GM12878 (cell line): ENCODE results near the gene DMD. TPM values are rescaled to one million over a fixed set of nuclear protein-coding genes. Genes with fewer than 3 reads are reported as not detected.

Experiments used
- ATAC-seq: fragments of 200-7000 bp; cut with Tn5 transposase; 3 replicates; pipeline ENCODE4 v1.9.1; 2020; ENCODE audit warnings: mild to moderate bottlenecking, moderate library complexity
- BruUV-seq: library from RNA; stranded (reverse); fragments of 400-500 nt; replicated peaks from 2 replicates; lab custom pipeline; 2021; lab: Mats Ljungman, UMichigan
- CTCF ChIA-PET: fragments of 300-600 bp; sonication (Branson Sonifier 250); formaldehyde crosslinking; extraction: SDS; loops from one replicate; lab custom pipeline; 2021; ENCODE audit warnings: inconsistent platforms; lab: Yijun Ruan, JAX
- POLR2A ChIA-PET: fragments of 350-600 bp; formaldehyde crosslinking; extraction: SDS; loops from one replicate; lab custom pipeline; 2021; ENCODE audit warnings: inconsistent platforms; lab: Charles Lee
- RAD21 ChIA-PET: fragments of 300-600 bp; sonication (Branson Sonifier 250); formaldehyde crosslinking; loops from one replicate; lab custom pipeline; 2023; ENCODE audit warnings: antibody characterized with exemption; ENCODE audit not compliant: unreplicated experiment; lab: Charles Lee
- SMC1A ChIA-PET: fragments of 300-600 bp; sonication (Branson Sonifier 250); formaldehyde crosslinking; loops from one replicate; lab custom pipeline; 2023; ENCODE audit not compliant: unreplicated experiment, uncharacterized antibody; lab: Charles Lee
- DNase-seq: peaks from one replicate; pipeline ENCODE4 v3.0.0-alpha.2; 2011; ENCODE audit warnings: low read depth, low spot score
- FAIRE-seq: peaks from 3 replicates; lab custom pipeline; 2011; peaks lifted over from hg19 to GRCh38; lab: Jason Lieb, UNC
- H2AFZ ChIP-seq: 2 replicates; pipeline ENCODE4 v1.6.0; 2011; ENCODE audit warnings: low read depth, low read length, control low read depth; ENCODE audit not compliant: control insufficient read depth
- H3K27ac ChIP-seq: 2 replicates; pipeline ENCODE4 v1.5.1; 2011; ENCODE audit warnings: control low read depth; ENCODE audit not compliant: control insufficient read depth, insufficient read depth
- H3K27me3 ChIP-seq, 2 experiments: replicated peaks in 1 of 2; 2 replicates each; pipeline versions ENCODE4 v1.6.0 to v1.6.1; 2011; ENCODE audit warnings: low read length in 1 of 2; ENCODE audit not compliant: control insufficient read depth in 2 of 2, insufficient read depth in 2 of 2
- H3K36me3 ChIP-seq, 2 experiments: 2 replicates each; pipeline ENCODE4 v1.5.1; 2011; ENCODE audit warnings: low read length in 1 of 2; ENCODE audit not compliant: control insufficient read depth in 2 of 2, insufficient read depth in 2 of 2
- H3K4me1 ChIP-seq: 2 replicates; pipeline ENCODE4 v1.6.1; 2011; ENCODE audit warnings: mild to moderate bottlenecking, low read length, moderate library complexity, mixed read lengths; ENCODE audit not compliant: control insufficient read depth, insufficient read depth
- H3K4me2 ChIP-seq: 2 replicates; pipeline ENCODE4 v1.6.0; 2011; ENCODE audit warnings: control low read depth; ENCODE audit not compliant: control insufficient read depth, insufficient read depth
- H3K4me3 ChIP-seq: fragments of 200-600 bp; sonication (generic); 2 replicates; pipeline ENCODE4 v1.5.1; 2016
- H3K79me2 ChIP-seq: 2 replicates; pipeline ENCODE4 v1.6.0; 2011; ENCODE audit warnings: low read length; ENCODE audit not compliant: control insufficient read depth, insufficient read depth
- H3K9ac ChIP-seq: 2 replicates; pipeline ENCODE4 v1.8.0; 2011; ENCODE audit warnings: low read length, control low read depth, mixed read lengths; ENCODE audit not compliant: control insufficient read depth, insufficient read depth
- H3K9me3 ChIP-seq: replicated peaks from 3 replicates; pipeline ENCODE4 v1.5.1; 2011; ENCODE audit warnings: mild to moderate bottlenecking, low read length; ENCODE audit not compliant: control insufficient read depth, insufficient read depth
- H4K20me1 ChIP-seq: 2 replicates; pipeline ENCODE4 v1.6.0; 2011; ENCODE audit not compliant: control insufficient read depth, insufficient read depth
- BACH1 ChIP-seq: fragments of 450-650 bp; IDR thresholded peaks from 2 replicates; pipeline ENCODE4 v1.6.1; 2017; ENCODE audit warnings: mild to moderate bottlenecking, borderline replicate concordance
- FOXK2 ChIP-seq: fragments of 450-650 bp; IDR thresholded peaks from 2 replicates; pipeline ENCODE4 v1.6.1; 2017; ENCODE audit warnings: mild to moderate bottlenecking, moderate library complexity
- SPI1 ChIP-seq: IDR thresholded peaks from 2 replicates; pipeline ENCODE4 v1.6.1; 2011; ENCODE audit warnings: low read depth, mild to moderate bottlenecking, low read length, moderate library complexity, borderline replicate concordance; ENCODE audit not compliant: insufficient read depth
- WGBS: methylation state at CpG from one replicate; pipeline ENCODE4 v1.1.6; 2016; ENCODE audit warnings: low lambda C conversion rate; ENCODE audit not compliant: insufficient replicate concordance, insufficient coverage; ENCODE audit errors: missing lambda C conversion rate; 5-methylcytosine and 5-hydroxymethylcytosine counted together
- in situ Hi-C: fragments of 300-500 bp; cut with MboI; formaldehyde crosslinking; loops from 9 replicates; pipeline ENCODE4 v1.14.3; 2018; ENCODE audit warnings: mixed read lengths
- intact Hi-C: fragments of 100-400 bp; cut with micrococcal nuclease; formaldehyde crosslinking; loops from one replicate; pipeline ENCODE4 v1.14.2; 2022; ENCODE audit not compliant: unreplicated experiment
- polyA plus RNA-seq, 11 experiments: library from polyadenylated mRNA; depleted of rRNA in 4 of 11; unstranded in 6 of 11; stranded (reverse) in 5 of 11; fragments of >200 nt; fragmentation: Nextera tagmentation in 4 of 11; fragmentation: Illumina TruSeq in 1 of 11; extraction: Ambion mirVana in 4 of 11; extraction: Trizol in 1 of 11; gene quantifications; 1 replicate in 1 of 11; 2 replicates in 10 of 11; pipeline versions ENCODE4 v1.2.1 to v1.2.3, GENCODE V29; 2011 to 2016; ENCODE audit warnings: inconsistent platforms in 2 of 11, missing spikeins in 2 of 11, low read depth in 1 of 11
- total RNA-seq, 4 experiments: library from RNA; depleted of rRNA in 3 of 4; stranded (reverse); fragments of >200 nt in 3 of 4; fragmentation: Illumina TruSeq in 1 of 4; extraction: Trizol in 1 of 4; gene quantifications; 2 replicates each; pipeline versions ENCODE4 v1.2.1 to v1.2.3, GENCODE V29; 2013 to 2021
- TF ChIP-seq, protein P1 (sequence below): IDR thresholded peaks from 2 replicates; pipeline ENCODE4 v1.6.1; 2011; ENCODE audit warnings: mild to moderate bottlenecking, low read depth, low read length, moderate library complexity; ENCODE audit not compliant: insufficient replicate concordance
- TF ChIP-seq, protein P2 (sequence below): fragments of 450-650 bp; IDR thresholded peaks from 2 replicates; pipeline ENCODE4 v1.6.1; 2018; ENCODE audit warnings: borderline replicate concordance, mild to moderate bottlenecking; ENCODE audit not compliant: partially characterized antibody

DMD gene
- total and polyA plus RNA-seq, 10 of the 15 experiments (the other 5 are each of a cell fraction or from before 2014, with no cell fraction given) = 1.4 to 24.3 (median 4.3) TPM

DNA sequence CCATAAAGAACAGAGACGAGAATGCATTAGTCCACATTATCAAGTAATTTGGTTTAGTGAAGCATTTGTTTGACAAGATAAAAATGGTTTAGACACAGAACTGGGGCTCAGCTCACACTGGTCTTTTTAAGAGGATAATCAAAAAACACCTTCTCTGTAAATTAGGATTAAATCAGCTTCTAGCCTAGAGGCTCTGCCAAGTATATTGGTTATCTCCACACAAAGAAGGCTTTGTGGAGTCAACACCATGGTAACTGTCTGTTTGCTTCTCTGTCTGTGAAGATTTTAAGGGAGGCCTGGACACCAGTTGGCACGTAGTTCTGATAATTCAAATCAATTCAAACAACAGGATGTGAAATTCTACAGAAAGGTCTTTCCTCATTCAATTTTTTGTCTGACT, 687.0 kb downstream of the DMD start (continued):
- TF ChIP-seq, protein P1, sequence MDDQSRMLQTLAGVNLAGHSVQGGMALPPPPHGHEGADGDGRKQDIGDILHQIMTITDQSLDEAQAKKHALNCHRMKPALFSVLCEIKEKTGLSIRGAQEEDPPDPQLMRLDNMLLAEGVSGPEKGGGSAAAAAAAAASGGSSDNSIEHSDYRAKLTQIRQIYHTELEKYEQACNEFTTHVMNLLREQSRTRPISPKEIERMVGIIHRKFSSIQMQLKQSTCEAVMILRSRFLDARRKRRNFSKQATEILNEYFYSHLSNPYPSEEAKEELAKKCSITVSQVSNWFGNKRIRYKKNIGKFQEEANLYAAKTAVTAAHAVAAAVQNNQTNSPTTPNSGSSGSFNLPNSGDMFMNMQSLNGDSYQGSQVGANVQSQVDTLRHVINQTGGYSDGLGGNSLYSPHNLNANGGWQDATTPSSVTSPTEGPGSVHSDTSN = no peak
- no peak for TF ChIP-seq BACH1
- TF ChIP-seq, protein P2, sequence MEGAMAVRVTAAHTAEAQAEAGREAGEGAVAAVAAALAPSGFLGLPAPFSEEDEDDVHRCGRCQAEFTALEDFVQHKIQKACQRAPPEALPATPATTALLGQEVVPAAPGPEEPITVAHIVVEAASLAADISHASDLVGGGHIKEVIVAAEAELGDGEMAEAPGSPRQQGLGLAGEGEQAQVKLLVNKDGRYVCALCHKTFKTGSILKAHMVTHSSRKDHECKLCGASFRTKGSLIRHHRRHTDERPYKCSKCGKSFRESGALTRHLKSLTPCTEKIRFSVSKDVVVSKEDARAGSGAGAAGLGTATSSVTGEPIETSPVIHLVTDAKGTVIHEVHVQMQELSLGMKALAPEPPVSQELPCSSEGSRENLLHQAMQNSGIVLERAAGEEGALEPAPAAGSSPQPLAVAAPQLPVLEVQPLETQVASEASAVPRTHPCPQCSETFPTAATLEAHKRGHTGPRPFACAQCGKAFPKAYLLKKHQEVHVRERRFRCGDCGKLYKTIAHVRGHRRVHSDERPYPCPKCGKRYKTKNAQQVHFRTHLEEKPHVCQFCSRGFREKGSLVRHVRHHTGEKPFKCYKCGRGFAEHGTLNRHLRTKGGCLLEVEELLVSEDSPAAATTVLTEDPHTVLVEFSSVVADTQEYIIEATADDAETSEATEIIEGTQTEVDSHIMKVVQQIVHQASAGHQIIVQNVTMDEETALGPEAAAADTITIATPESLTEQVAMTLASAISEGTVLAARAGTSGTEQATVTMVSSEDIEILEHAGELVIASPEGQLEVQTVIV = no peak
- TF ChIP-seq, all 136 proteins: peak for 0

DNA sequence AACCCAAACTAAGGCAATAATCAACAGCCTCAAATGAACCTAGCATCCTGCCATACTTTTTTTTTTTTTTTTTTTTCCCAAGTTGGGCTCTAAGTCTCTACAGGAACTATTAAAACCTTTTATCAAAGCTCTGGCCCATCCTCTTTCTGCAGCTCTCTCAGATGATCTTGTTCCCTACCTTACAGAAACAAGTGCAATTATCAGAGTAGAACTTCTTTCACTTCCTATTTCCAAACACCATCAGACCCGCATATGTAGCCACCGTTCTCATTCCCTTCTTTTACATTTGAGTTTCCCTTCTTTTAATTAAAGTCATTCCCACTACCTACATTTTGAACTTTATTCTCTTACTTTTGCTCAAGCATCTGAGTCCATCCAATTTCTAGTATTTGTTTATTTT, 690.6 kb downstream of the DMD start:
- no peaks in the 10 kb centered on the region for H3K4me1 ChIP-seq
- no peak overlapping the region for H3K4me2 ChIP-seq
- peak; percentile 39; the same call in 1 of the 3 replicates for ATAC-seq
- H3K9me3 ChIP-seq = no peaks in the 10 kb centered on the region
- in situ Hi-C loops (no loop called here), intact Hi-C loops (no loop called here)
- H4K20me1 ChIP-seq = no peaks in the 10 kb centered on the region
- no peak overlapping the region for H2AFZ ChIP-seq
- BruUV-seq = no TSS peak
- FAIRE-seq = no peak
- WGBS = 0% methylated on average over 2 of the region's 2 CpGs
- no peak overlapping the region for H3K27ac ChIP-seq
- H3K9ac ChIP-seq = no peak overlapping the region
- SMC1A ChIA-PET = no interaction called here
- H3K27me3 ChIP-seq = no peaks in the 10 kb centered on the region
- H3K36me3 ChIP-seq = no peaks in the 10 kb centered on the region
- no peak overlapping the region for H3K4me3 ChIP-seq
- TF ChIP-seq FOXK2 = no peak
- peak; percentile 56; the same call in 1 of the 2 replicates for TF ChIP-seq SPI1
- no peak for DNase-seq
- no peaks in the 10 kb centered on the region for H3K79me2 ChIP-seq
- POLR2A ChIA-PET = no interaction called here
- RAD21 ChIA-PET = interaction anchor here (0.7 kb wide), 1 partner anchor 605 kb away, joined by 3 read pairs; no protein-coding TSS in a partner anchor
- CTCF ChIA-PET = no interaction called here
